Measurements from ENCODE around the gene ELOVL6.
A peak's percentile ranks its signal among the peaks of the same experiment; 100 is the strongest.
"Not testable (repeated sequence)": the region's sequence is repeated elsewhere in the genome, so short reads cannot be mapped to it uniquely, and the experiment has no call there.

The ELOVL6 gene

GRCh38 chr4:110160618-110161017 lies 37.8 kb downstream of the ELOVL6 start:
- no peak for DNase-seq (ENCODE audit: low read depth)

DNA sequence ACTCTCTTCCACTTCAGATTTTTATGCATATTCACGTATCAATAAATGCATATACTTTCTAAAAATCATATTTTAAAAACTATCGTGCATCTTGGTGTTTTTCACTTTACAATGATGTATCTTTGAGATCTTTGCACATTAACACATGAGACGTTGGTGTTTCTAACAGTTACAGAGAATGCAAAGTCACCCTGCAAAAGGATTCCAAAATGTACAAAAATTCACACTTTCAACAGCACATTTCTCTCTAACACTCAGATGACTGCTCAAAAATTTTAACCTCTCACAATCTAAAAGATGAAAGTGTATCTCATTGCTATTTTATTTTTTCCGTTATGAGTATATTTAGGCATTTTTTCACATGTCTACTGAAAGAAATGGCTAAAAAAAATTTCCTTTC lies 38.9 kb downstream of the ELOVL6 start:
- no peak for DNase-seq (ENCODE audit: low read depth)

DNA sequence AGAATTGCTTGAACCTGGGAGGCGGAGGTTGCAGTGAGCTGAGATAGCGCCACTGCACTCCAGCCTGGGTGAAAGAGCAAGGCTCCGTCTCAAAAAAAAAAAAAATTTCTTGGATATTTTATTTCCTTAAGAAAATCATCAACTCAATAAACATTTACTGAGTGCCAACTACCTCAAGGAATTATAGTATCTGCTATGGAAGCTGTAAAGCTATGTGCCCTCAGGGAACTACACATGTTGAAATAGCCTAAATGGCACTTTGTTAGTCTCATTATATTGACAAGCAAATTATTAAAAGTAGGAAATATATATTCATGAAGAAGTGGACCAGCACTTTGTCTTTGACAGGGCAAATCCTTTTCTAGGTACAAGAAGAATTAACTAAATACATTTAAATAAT lies 40.8 kb downstream of the ELOVL6 start:
- DNase-seq (ENCODE audit: low read depth) = no peak

DNA sequence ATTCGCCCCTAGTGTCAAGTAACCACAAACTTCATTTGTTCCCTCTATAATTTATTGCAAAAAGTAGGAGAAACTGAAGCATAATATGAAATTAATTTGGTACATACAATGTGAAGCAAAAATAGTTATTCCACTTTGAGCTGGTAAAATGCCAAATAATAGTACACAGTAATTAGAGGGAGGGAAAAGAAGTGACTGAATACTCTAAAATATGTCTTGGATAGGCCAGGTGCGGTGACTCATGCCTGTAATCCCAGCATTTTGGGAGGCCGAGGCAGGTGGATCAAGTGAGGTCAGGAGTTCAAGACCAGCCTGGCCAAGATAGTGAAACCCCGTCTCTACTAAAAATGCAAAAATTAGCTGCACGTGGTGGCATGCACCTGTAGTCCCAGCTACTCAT lies 41.2 kb downstream of the ELOVL6 start:
- DNase-seq (ENCODE audit: low read depth) = not testable (repeated sequence)

- no peak for DNase-seq (ENCODE audit: low read depth)
Observed at GRCh38 chr4:110156442-110156841, 42.0 kb downstream of the ELOVL6 start.

DNA sequence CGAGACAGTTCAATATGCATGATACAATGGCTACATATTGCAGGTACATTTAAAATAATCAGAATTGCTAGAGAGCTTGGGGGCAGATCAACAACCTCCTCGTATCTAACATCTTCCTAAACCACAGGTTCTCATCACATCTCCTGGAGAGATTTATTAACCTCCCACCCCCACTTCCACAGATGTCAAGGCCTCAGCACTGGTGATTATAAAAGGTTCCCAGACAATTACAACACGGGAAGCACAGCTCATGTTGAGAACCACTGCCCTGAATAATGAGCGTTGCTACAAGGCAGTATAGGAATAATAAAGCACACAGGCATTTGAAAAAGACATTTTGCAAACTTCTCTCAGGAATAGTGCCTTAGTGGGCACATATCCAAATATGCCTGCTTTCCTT lies 42.8 kb downstream of the ELOVL6 start:
- DNase-seq (ENCODE audit: low read depth) = peak; percentile 28

- no peak for DNase-seq (ENCODE audit: low read depth)
Observed at GRCh38 chr4:110154582-110154981, 43.8 kb downstream of the ELOVL6 start.

GRCh38 chr4:110152386-110152785 lies 46.0 kb downstream of the ELOVL6 start:
- DNase-seq (ENCODE audit: low read depth) = no peak

GRCh38 chr4:110149089-110149488 lies 49.3 kb downstream of the ELOVL6 start:
- no peak for DNase-seq (ENCODE audit: low read depth)

GRCh38 chr4:110142461-110142860 lies 56.0 kb downstream of the ELOVL6 start:
- no peak for DNase-seq (ENCODE audit: low read depth)

DNA sequence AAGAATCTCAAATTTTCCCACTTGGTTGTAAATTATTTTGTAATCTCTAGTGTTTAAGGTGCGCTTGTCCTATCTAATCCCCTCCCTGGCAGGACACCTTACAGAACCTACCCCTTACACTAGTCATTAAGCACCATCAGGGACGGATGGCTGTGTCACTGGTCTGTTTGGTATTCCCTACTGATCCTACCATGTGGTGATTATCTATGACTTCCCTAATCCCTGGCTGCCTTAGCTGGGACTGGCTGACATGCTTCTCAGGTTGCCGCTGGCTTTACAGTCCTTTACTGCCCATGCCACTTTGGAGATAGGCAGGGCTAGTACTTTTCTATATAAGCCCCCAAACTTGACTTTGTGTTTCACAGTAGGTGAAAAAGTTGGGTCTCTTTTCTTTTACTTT lies 58.6 kb downstream of the ELOVL6 start:
- DNase-seq (ENCODE audit: low read depth) = no peak

DNA sequence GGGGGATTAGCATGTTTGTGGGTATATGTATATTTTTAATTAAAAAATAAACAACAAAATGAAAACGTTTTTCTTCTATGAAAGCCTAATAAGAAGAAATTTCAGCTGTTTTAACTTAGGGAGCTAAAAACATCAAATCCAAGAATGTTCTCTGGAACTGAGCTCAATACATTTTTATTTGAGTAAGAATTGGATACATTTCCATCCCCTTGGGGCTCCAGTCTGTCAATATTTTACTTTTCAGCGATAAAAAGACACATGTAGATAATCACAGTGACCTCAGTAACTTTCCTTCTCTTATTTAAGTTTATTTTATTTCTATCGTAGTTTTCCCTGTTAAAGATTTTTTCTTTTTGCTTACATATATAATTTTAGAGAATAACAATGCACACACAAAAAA lies 59.3 kb downstream of the ELOVL6 start:
- DNase-seq (ENCODE audit: low read depth) = no peak

- no peak for DNase-seq (ENCODE audit: low read depth)
Observed at GRCh38 chr4:110138551-110138950, 59.9 kb downstream of the ELOVL6 start.

- no peak for DNase-seq (ENCODE audit: low read depth)
Observed at GRCh38 chr4:110137829-110138228, 60.6 kb downstream of the ELOVL6 start.

GRCh38 chr4:110135523-110135922 lies 62.9 kb downstream of the ELOVL6 start:
- DNase-seq (ENCODE audit: low read depth) = peak; percentile 51

- no peak for DNase-seq (ENCODE audit: low read depth)
Observed at GRCh38 chr4:110135076-110135475, 63.3 kb downstream of the ELOVL6 start.

DNA sequence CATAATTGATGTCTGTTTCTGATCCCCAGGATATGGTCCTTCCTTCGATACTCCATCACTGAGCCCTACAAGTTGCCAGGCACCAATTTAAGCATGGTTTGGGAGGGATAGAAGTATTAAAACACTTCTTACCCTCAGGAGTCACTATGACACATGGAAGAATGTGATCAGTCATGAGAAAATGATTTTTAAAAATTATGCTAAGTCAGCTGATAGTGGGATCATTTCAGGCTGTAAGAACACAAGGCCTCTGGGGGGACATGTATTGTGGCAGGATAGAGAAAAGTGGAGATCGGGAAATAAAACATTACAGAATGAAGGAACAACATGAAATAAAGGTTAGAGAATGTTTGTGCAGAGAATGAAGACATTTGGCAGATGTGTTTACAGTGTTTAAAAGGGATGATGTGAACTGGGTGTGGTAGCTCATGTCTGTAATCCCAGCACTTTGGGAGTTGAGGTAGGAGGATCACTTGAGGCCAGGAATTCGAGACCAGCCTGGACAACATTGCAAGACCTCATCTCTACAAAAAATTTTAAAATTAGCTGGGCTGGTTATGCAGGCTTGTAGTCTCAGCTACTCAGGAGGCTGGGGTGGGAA lies 64.0 kb downstream of the ELOVL6 start:
- DNase-seq (ENCODE audit: low read depth) = no peak

DNA sequence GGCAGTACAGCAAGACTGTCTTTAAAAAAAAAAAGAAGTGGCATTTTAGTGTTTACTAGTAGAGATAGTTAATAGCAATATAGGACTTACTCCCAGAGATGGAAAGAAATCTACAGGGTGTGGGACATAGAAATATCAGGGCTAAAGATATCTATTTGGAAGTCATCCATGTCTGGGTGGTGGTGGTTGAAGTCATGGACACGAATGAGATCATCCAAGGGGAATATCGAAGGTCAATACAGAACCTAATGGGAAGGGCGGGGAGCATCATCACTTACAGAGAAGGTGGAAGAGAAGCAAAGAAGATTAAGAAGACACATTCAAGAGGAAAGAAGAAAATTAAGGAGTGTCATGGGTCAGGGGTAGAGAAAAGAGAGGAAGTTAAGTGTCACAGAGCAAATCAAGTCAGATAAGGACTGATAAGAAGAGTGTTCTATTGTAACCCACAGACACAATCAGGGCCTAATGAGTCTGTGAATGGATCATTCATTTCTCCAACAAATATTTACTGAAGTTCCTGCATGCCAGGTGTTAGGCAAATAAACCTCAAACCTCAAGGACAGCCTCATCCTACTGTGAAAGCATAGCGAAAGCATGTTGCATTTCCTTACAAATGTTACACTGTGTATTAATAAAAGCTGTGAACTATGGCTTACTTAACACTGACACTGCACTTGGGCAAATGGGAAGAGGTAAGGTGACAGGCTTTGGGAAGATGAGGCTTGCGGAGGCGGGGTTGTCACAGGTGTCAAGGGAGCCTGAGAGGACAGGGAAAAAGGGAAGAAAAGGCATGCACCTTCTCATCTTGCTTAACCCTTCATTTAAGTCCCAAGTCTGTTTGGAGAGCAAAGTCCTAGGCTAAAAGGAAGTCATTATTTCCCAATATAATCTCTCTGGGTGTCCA lies 65.3 kb downstream of the ELOVL6 start:
- DNase-seq (ENCODE audit: low read depth) = no peak

DNA sequence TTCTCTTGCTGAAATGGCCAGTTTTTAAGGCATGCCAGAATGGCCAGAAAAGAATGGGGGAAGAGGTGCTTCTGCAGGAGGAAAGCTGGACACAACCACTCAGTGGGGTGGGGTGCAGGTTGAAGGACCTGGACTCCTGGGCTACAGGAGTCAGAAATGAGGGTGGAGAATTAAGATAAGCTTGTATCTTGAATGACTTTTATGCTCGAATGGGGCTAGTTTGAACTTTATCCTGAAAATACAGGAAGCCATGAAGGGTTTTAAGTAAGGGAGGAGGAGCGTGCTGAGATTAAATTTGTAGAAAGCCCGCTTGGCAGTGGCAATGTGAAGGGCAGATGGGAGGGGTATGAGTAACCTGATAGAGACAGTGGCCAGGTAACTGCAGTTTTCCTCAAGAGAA lies 66.5 kb downstream of the ELOVL6 start:
- no peak for DNase-seq (ENCODE audit: low read depth)

- DNase-seq (ENCODE audit: low read depth) = peak; percentile 47
Observed at GRCh38 chr4:110130576-110131358, 67.6 kb downstream of the ELOVL6 start.

- DNase-seq (ENCODE audit: low read depth) = no peak
Observed at GRCh38 chr4:110129544-110129943, 68.9 kb downstream of the ELOVL6 start.

DNA sequence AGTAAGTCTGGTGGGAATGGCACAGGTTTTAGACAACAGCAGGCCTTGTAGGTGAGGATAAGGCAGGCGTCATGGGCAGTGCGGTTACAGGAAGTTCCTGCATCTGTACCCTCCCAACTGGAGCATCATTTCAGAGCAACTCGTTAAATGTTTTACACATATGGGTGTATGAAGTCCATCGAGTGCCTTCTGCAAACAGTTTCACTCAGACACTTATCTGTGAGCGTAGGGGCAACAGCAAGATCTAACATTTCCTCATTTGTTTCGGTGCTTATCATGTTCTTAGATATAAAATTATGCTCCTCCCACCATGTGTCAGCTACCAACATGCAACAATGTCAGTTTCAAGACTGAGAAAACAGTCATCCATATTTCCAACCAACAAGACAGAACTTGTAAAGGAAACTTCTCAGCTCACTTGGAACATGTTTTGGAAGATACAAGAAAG lies 69.9 kb downstream of the ELOVL6 start:
- DNase-seq (ENCODE audit: low read depth) = no peak

DNA sequence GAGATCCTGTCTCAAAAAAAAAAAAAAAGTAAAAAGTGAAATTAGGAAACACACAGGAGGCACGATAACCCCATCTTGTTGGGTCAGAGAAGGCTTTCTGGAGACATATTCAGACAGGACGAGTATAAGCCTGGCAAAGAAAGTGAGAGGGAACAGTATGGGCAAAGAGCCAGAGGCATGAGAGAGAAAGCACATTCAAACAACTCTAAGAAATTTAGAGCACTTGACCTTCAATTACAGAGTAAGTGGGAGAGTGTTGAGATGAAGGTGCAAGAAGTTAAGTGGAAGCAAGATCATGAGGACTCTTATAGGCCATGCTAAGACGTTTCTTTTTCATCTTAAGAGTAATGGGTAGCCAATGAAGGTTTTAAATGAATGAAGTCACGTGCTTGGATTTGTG lies 70.4 kb downstream of the ELOVL6 start:
- DNase-seq (ENCODE audit: low read depth) = no peak
